SK-N-MC (cell line): ENCODE results near the gene IPMK.

Experiments used
- EZH2 ChIP-seq: fragments of 200-600 bp; sonication (generic); IDR thresholded peaks from one replicate; pipeline ENCODE4 v1.6.1; 2017; ENCODE audit warnings: antibody characterized with exemption
- POLR2AphosphoS5 ChIP-seq: IDR thresholded peaks from 2 replicates; pipeline ENCODE4 v1.6.1; 2012; ENCODE audit warnings: mild to moderate bottlenecking, low read depth, low read length, borderline replicate concordance

- TF ChIP-seq POLR2AphosphoS5 (no peak), EZH2 (no peak)
Measured at GRCh38 chr10:58171146-58171545, 96.5 kb downstream of the IPMK start.
